ENCODE data around the gene TCF4. TPM values are rescaled to one million over a fixed set of nuclear protein-coding genes. Genes with fewer than 3 reads are reported as not detected.

TCF4 gene
- total and polyA plus RNA-seq, 2 experiments from 2014 or later: 77.7 to 89.2 TPM

- no peak for TF ChIP-seq ZNF462 (CRISPR knock-in tag; IDR thresholded peaks at IDR 0.05)
These were observed 90.1 kb downstream of the TCF4 start (continued) for GRCh38 chr18:55497825-55498403.

- Mint-ChIP-seq H3K36me3 (ENCODE audit: low read depth) (no peaks in the 10 kb centered on the region), H3K27me3 (ENCODE audit: insufficient read depth, low read depth, poor library complexity) (peaks cover 3% of the 10 kb centered on the region), H3K9me3 (no peaks in the 10 kb centered on the region), H3K27ac (no peak overlapping the region), H3K4me3 (no peak overlapping the region), H3K4me1 (peaks cover 74% of the 10 kb centered on the region)
- H3K36me3 ChIP-seq (ENCODE audit: insufficient read depth): no peaks in the 10 kb centered on the region
- peaks cover 95% of the 10 kb centered on the region for H3K79me2 ChIP-seq (replicated peaks; ENCODE audit: insufficient read depth)
- no peak overlapping the region for H3K4me3 ChIP-seq
- no peaks in the 10 kb centered on the region for H3K9me2 ChIP-seq (ENCODE audit: insufficient read depth)
- H4K20me1 ChIP-seq (replicated peaks; ENCODE audit: insufficient read depth): no peaks in the 10 kb centered on the region; the same call in 1 of the 2 replicates
- no peaks in the 10 kb centered on the region for H3F3A ChIP-seq (replicated peaks; ENCODE audit: low read depth)
- H3K27me3 ChIP-seq (ENCODE audit: insufficient read depth): no peaks in the 10 kb centered on the region
- ATAC-seq: no peak
- no peak overlapping the region for H2AFZ ChIP-seq
- no peak overlapping the region for H3K4me2 ChIP-seq
- H3K4me1 ChIP-seq (ENCODE audit: insufficient read depth): peaks cover 47% of the 10 kb centered on the region
- H3K27ac ChIP-seq (ENCODE audit: low read depth): no peak overlapping the region
- DNase-seq (ENCODE audit: low spot score): no peak
- no peak for TF ChIP-seq JUNB (IDR thresholded peaks at IDR 0.05; ENCODE audit: unreplicated experiment)
- TF ChIP-seq ZNF331 (CRISPR knock-in tag; IDR thresholded peaks at IDR 0.05; ENCODE audit: low read depth): no peak
- no peak for TF ChIP-seq EZH2phosphoT487 (IDR thresholded peaks at IDR 0.05; ENCODE audit: unreplicated experiment)
- no peak for TF ChIP-seq ETS1 (IDR thresholded peaks at IDR 0.05)
- TF ChIP-seq CREB1 (CRISPR knock-in tag; IDR thresholded peaks at IDR 0.05; ENCODE audit: low read depth): no peak
- no peak for TF ChIP-seq NANOG (IDR thresholded peaks at IDR 0.05; ENCODE audit: borderline replicate concordance)
- TF ChIP-seq REST (IDR thresholded peaks at IDR 0.05; ENCODE audit: unreplicated experiment): no peak
- no peak for TF ChIP-seq STAT1 (IDR thresholded peaks at IDR 0.05; ENCODE audit: unreplicated experiment)
- no peak for TF ChIP-seq EZH2 (IDR thresholded peaks at IDR 0.05; ENCODE audit: low read depth, unreplicated experiment)
- TF ChIP-seq CTCF (conservative IDR thresholded peaks at IDR 0.05; ENCODE audit: low read depth in 2 of 2): no peak
These were observed 93.1 kb downstream of the TCF4 start for GRCh38 chr18:55494899-55495298.

Measured in GM23338 (cell line).